ENCODE measurements around the gene AADAC.

Gene AADAC

GRCh38 chr3:151863611-151864010, 49.7 kb downstream of the AADAC start:
- no peak overlapping the region for H3K4me3 ChIP-seq (ENCODE audit: low read depth, low read length)
- DNase-seq (ENCODE audit: low read depth) = no peak
- no peak for TF ChIP-seq CTCF (IDR thresholded peaks at IDR 0.05; ENCODE audit: low read depth, low read length, missing control alignments)

GRCh38 chr3:151864423-151865101, 50.6 kb downstream of the AADAC start:
- TF ChIP-seq CTCF (IDR thresholded peaks at IDR 0.05; ENCODE audit: low read depth, low read length, missing control alignments) = no peak
- DNase-seq (ENCODE audit: low read depth) = no peak
- no peak overlapping the region for H3K4me3 ChIP-seq (ENCODE audit: low read depth, low read length)

- no peak for TF ChIP-seq CTCF (IDR thresholded peaks at IDR 0.05; ENCODE audit: low read depth, low read length, missing control alignments)
- no peak overlapping the region for H3K4me3 ChIP-seq (ENCODE audit: low read depth, low read length)
- DNase-seq (ENCODE audit: low read depth) = no peak
Observed at GRCh38 chr3:151866711-151867410, 52.9 kb downstream of the AADAC start.

GRCh38 chr3:151867666-151868065, 53.8 kb downstream of the AADAC start:
- no peak for DNase-seq (ENCODE audit: low read depth)
- no peak for TF ChIP-seq CTCF (IDR thresholded peaks at IDR 0.05; ENCODE audit: low read depth, low read length, missing control alignments)

GRCh38 chr3:151869181-151869580, 55.3 kb downstream of the AADAC start:
- no peak for TF ChIP-seq CTCF (IDR thresholded peaks at IDR 0.05; ENCODE audit: low read depth, low read length, missing control alignments)
- DNase-seq (ENCODE audit: low read depth) = no peak
- H3K4me3 ChIP-seq (ENCODE audit: low read depth, low read length) = no peak overlapping the region

More at GRCh38 chr3:151867666-151868065, 53.8 kb downstream of the AADAC start:
- H3K4me3 ChIP-seq (ENCODE audit: low read depth, low read length) = no peak overlapping the region

GRCh38 chr3:151871639-151872468, 57.9 kb downstream of the AADAC start:
- DNase-seq (ENCODE audit: low read depth) = peak; percentile 36
- TF ChIP-seq CTCF (IDR thresholded peaks at IDR 0.05; ENCODE audit: low read depth, low read length, missing control alignments) = no peak
- H3K4me3 ChIP-seq (ENCODE audit: low read depth, low read length) = no peak overlapping the region
